ENCODE measurements around the gene PPP6C. TPM values are rescaled to one million over a fixed set of nuclear protein-coding genes. Genes with fewer than 3 reads are reported as not detected.
"Not testable (repeated sequence)": the region's sequence is repeated elsewhere in the genome, so short reads cannot be mapped to it uniquely, and the experiment has no call there.

Gene PPP6C
- total RNA-seq, 1 experiment from 2014 or later: 53.3 TPM

DNA sequence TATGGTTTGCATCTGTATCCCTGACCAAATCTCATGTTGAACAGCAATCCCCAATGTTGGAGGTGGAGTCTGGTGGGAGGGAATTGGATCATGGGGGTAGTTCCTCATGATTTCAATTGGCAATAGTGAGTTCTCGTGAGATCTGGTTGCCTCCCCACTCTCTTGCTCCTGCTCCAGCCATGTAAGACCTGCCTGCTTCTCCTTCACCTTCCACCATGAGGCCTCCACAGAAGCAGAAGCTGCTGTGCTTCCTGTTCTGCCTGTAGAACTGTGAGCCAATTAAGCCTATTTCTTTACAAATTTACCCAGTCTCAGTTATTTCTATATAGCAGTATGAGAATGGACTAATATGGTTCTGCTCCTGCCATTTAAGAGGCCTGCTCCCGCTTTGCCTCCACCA, 79.1 kb downstream of the PPP6C start:
- no peak overlapping the region for H2BK20ac ChIP-seq (ENCODE audit: low read depth, low read length, poor library complexity, severe bottlenecking)
- no peak overlapping the region for H3K27ac ChIP-seq (ENCODE audit: insufficient read length, low read depth, low read length)
- DNase-seq: no peak
- H2BK120ac ChIP-seq (ENCODE audit: low read depth, low read length, poor library complexity, severe bottlenecking): no peak overlapping the region
- Mint-ChIP-seq H3K4me3 (no peak overlapping the region), H3K27me3 (ENCODE audit: low read depth) (no peaks in the 10 kb centered on the region), H3K36me3 (ENCODE audit: insufficient read depth in 1 of 3, low read depth in 3 of 3) (peaks cover 30 to 58% (median 36%) of the 10 kb centered on the region in 3 experiments), H3K4me1 (no peaks in the 10 kb centered on the region), H3K9me3 (peaks cover 21 to 31% of the 10 kb centered on the region in 2 experiments), H3K27ac (no peak overlapping the region)
- H3K23me2 ChIP-seq (ENCODE audit: insufficient read length, low read depth, low read length, poor library complexity, severe bottlenecking): no peaks in the 10 kb centered on the region
- H3K18ac ChIP-seq (ENCODE audit: insufficient read length, low read depth, low read length): no peak overlapping the region
- no peak overlapping the region for H3K23ac ChIP-seq (ENCODE audit: insufficient read length, low read depth, low read length)
- no peak overlapping the region for H2BK15ac ChIP-seq (ENCODE audit: low read depth, low read length)
- no peak overlapping the region for H3K4me2 ChIP-seq (ENCODE audit: insufficient read depth, insufficient read length, low read length)
- no peaks in the 10 kb centered on the region for H3K4me1 ChIP-seq (ENCODE audit: insufficient read depth, low read length)
- no peak for TF ChIP-seq CTCF (conservative IDR thresholded peaks at IDR 0.05)
- H2BK5ac ChIP-seq (ENCODE audit: insufficient read length, low read length): no peak overlapping the region
- H4K20me1 ChIP-seq (ENCODE audit: control insufficient read depth, insufficient read depth, insufficient read length): no peaks in the 10 kb centered on the region
- no peak overlapping the region for H4K5ac ChIP-seq (ENCODE audit: insufficient read length, low read depth, low read length)
- H3K14ac ChIP-seq (ENCODE audit: insufficient read depth, low read length): no peak overlapping the region
- peaks cover 2% of the 10 kb centered on the region; the same call in 1 of the 2 replicates for H3K79me2 ChIP-seq (ENCODE audit: insufficient read depth, low read length)
- no CpG with 5 or more reads among the region's 2 CpGs for WGBS (ENCODE audit: extremely low coverage, insufficient read length, low lambda C conversion rate)
- H4K8ac ChIP-seq (replicated peaks; ENCODE audit: insufficient read length, low read depth, low read length): no peak overlapping the region
- H2BK12ac ChIP-seq (ENCODE audit: insufficient read length, low read depth, low read length): no peak overlapping the region
- H3T11ph ChIP-seq (ENCODE audit: low read length): no peak overlapping the region
- no peak overlapping the region for H4K91ac ChIP-seq (ENCODE audit: insufficient read length, low read depth, low read length)
- no peaks in the 10 kb centered on the region for H3K27me3 ChIP-seq (ENCODE audit: insufficient read depth, low read length)
- no peak overlapping the region for H2AFZ ChIP-seq (ENCODE audit: low read length)
- no peaks in the 10 kb centered on the region for H3K9me3 ChIP-seq (ENCODE audit: control insufficient read depth, low read depth, low read length)
- no peak overlapping the region for H2AK5ac ChIP-seq (ENCODE audit: insufficient read length, low read length)
- H3K79me1 ChIP-seq (ENCODE audit: insufficient read depth, low read depth, low read length, poor library complexity, severe bottlenecking): peaks cover 5% of the 10 kb centered on the region
- no peak overlapping the region for H3K56ac ChIP-seq (ENCODE audit: insufficient read length, low read depth, low read length)
- H3K4ac ChIP-seq (ENCODE audit: low read depth, low read length): no peak overlapping the region
- no peak overlapping the region for H3K9ac ChIP-seq (ENCODE audit: extremely low read depth, insufficient read length, low read length)

DNA sequence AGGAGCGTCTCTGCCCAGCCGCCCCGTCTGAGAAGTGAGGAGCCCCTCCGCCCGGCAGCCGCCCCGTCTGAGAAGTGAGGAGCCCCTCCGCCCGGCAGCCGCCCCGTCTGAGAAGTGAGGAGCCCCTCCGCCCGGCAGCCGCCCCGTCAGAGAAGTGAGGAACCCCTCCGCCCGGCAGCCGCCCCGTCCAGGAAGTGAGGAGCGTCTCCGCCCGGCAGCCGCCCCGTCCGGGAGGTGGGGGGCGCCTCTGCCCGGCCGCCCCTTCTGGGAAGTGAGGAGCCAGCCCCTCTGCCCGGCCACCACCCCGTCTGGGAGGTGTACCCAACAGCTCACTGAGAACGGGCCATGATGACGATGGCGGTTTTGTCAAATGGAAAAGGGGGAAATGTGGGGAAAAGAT, 81.1 kb downstream of the PPP6C start:
- not testable (repeated sequence) for H3K4ac ChIP-seq (ENCODE audit: low read depth, low read length); H2BK20ac ChIP-seq (ENCODE audit: low read depth, low read length, poor library complexity, severe bottlenecking); H3K27me3 Mint-ChIP-seq (ENCODE audit: low read depth); H3T11ph ChIP-seq (ENCODE audit: low read length); H3K9me3 ChIP-seq (ENCODE audit: control insufficient read depth, low read depth, low read length); H4K91ac ChIP-seq (ENCODE audit: insufficient read length, low read depth, low read length); H3K23ac ChIP-seq (ENCODE audit: insufficient read length, low read depth, low read length); H2BK15ac ChIP-seq (ENCODE audit: low read depth, low read length); H3K23me2 ChIP-seq (ENCODE audit: insufficient read length, low read depth, low read length, poor library complexity, severe bottlenecking); H3K27me3 ChIP-seq (ENCODE audit: insufficient read depth, low read length); H3K4me1 ChIP-seq (ENCODE audit: insufficient read depth, low read length); H3K4me3 Mint-ChIP-seq; H4K20me1 ChIP-seq (ENCODE audit: control insufficient read depth, insufficient read depth, insufficient read length); H3K14ac ChIP-seq (ENCODE audit: insufficient read depth, low read length); H4K5ac ChIP-seq (ENCODE audit: insufficient read length, low read depth, low read length); H2BK5ac ChIP-seq (ENCODE audit: insufficient read length, low read length); H2BK120ac ChIP-seq (ENCODE audit: low read depth, low read length, poor library complexity, severe bottlenecking); H3K27ac Mint-ChIP-seq; H3K4me2 ChIP-seq (ENCODE audit: insufficient read depth, insufficient read length, low read length); H2AK5ac ChIP-seq (ENCODE audit: insufficient read length, low read length); H3K9ac ChIP-seq (ENCODE audit: extremely low read depth, insufficient read length, low read length); H3K79me2 ChIP-seq (ENCODE audit: insufficient read depth, low read length); DNase-seq; H3K27ac ChIP-seq (ENCODE audit: insufficient read length, low read depth, low read length); H2AFZ ChIP-seq (ENCODE audit: low read length); H4K8ac ChIP-seq (replicated peaks; ENCODE audit: insufficient read length, low read depth, low read length); H3K56ac ChIP-seq (ENCODE audit: insufficient read length, low read depth, low read length); H3K18ac ChIP-seq (ENCODE audit: insufficient read length, low read depth, low read length); H3K4me1 Mint-ChIP-seq; H3K79me1 ChIP-seq (ENCODE audit: insufficient read depth, low read depth, low read length, poor library complexity, severe bottlenecking); H2BK12ac ChIP-seq (ENCODE audit: insufficient read length, low read depth, low read length)
- H3K9me3 Mint-ChIP-seq: peaks cover 21 to 29% of the 10 kb centered on the region in 2 experiments
- no CpG with 5 or more reads among the region's 33 CpGs for WGBS (ENCODE audit: extremely low coverage, insufficient read length, low lambda C conversion rate)
- H3K36me3 Mint-ChIP-seq (ENCODE audit: insufficient read depth in 1 of 3, low read depth in 3 of 3): peaks cover 20 to 45% (median 30%) of the 10 kb centered on the region in 3 experiments; a peak in 6 of 7 replicates

Measured in H9 (cell line).